Right renal cortex interstitium (tissue), 3 donors: ENCODE measurements around the gene CCDC184. TPM values are rescaled to one million over a fixed set of nuclear protein-coding genes. Genes with fewer than 3 reads are reported as not detected.

Experiments used
- DNase-seq, 3 donors: peaks; one replicate each; pipeline ENCODE4 v3.0.0-alpha.2; 2013; ENCODE audit warnings: low read depth in 3 of 3, low spot score in 2 of 3
- polyA plus RNA-seq, 3 donors: library from polyadenylated mRNA; unstranded; fragments of 120-200 nt; gene quantifications; one replicate each; pipeline ENCODE4 v1.2.1, GENCODE V29; 2013; ENCODE audit not compliant: insufficient read length in 3 of 3

Gene CCDC184
- polyA plus RNA-seq, 3 donors: 0.24 to 0.57 (median 0.31) TPM

DNA sequence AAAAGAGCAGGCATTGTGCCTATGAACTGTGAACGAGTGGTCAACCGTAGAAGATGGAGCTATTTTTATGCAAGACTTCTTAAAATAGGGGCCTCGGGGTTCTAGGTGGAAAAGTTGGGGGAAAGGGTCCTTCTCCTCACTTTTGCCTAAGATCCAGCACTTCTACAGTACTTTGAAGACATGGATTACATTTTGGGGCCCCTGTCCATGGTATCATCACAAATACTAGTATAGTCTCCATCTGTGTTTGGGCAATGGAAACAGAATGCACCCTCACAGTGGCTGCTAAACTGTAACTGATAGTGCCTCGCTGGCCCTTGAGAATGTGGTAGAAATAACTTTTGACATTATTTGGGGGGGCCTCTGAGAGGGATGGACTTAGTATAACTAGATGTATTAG lies 5.5 kb upstream of the CCDC184 start:
- no peak for DNase-seq

- no peak for DNase-seq
These were observed 4.0 kb upstream of the CCDC184 start for GRCh38 chr12:48179466-48179865.

DNA sequence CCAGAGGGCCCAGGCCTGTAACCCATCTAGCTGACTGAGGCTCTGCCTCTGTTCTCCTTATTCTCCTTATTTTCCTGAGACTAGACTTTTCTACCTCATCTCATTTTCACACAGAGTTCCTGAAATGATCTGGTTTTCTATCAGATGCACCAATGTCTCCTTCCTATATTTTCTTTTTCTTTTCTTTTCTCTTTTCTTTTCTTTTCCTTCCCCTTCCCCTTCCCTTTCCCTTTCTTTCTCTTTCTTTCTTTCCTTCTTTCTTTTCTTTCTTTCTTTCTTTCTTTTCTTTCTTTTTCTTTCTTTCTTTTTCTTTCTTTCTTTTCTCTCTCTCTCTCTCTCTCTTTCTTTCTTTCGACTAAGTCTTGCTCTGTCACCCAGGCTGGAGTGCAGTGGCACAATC lies 3.0 kb upstream of the CCDC184 start:
- DNase-seq: no peak

- no peak for DNase-seq
These were observed 2.5 kb upstream of the CCDC184 start for GRCh38 chr12:48180857-48181495.

- no peak for DNase-seq
These were observed 813 bp upstream of the CCDC184 start for GRCh38 chr12:48182631-48183030.

DNA sequence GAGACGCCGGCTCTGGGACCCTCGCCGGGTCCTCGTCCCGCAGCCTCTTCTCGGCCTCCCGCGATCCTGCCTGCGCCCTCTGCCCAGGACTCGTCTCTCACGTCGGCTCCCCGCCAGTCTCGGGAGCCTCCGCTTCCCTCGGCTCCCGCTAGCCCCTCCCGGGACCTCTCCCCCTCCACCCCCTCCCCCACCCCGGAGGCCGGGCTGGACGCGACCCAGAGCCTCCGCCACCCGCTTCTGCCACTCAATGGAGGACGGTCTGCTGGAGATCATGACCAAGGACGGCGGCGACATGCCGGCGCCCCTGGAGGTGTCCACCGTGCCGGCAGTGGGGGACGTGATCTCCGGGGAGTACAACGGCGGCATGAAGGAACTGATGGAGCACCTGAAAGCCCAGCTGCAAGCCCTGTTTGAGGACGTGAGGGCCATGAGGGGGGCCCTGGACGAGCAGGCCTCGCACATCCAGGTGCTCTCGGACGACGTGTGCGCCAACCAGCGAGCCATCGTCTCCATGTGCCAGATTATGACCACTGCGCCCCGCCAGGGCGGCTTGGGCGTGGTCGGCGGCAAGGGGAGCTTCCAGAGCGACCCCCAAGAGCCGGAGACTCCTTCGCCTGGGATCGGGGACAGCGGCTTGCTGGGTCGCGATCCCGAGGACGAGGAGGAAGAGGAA lies 568 bp downstream of the CCDC184 start:
- no peak for DNase-seq

DNA sequence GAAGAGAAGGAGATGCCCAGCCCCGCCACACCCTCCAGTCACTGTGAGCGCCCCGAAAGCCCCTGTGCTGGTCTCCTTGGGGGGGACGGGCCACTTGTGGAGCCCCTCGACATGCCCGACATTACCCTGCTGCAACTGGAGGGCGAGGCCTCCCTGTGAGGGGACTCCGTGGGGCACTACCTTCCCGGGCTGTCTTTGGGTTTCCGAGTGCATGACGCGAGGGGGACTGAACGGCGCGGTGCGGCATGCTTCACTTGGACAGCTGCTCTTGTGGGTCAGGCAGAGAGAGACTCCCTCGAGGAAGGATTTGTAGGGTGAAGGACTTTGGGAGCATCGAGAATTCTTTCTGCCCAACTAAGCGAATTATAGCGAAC lies 1.1 kb downstream of the CCDC184 start:
- DNase-seq: no peak

DNA sequence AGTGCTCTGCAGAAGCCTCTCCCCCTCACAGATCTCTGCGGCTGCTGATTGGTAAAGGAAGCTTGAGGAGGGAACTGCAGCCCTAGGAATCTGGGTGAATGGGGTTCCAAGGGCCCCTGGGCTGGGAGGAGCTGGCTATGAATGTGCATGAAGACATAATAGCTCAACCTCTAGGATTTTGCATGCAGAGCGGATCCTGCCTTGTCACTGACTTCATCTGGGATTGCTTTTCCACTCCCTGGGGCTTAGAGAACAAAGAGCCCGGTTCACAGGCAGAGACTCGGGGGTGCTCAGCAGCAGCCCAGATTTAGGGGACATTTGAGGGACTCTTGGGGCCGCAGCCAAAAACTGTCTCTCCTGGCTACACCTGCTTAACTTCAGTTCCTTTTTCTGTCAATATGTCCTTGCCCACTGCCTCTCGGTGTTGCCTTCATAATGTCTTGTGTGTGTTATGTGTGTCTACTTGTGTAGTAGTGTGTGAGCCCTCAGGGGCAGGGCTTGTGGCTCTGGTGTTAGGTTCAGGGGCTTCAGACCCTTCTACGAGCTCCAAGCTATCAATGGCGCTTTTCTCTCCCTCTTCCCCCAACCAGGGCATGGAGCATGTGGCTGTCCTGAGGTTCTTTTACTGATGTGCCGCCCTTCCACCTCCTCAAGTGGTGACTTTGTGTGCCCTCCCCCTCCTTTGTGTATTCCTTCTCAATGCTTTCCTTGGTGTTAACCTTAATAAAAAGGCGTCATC lies 1.9 kb downstream of the CCDC184 start:
- no peak for DNase-seq

GRCh38 chr12:48187916-48188695 lies 4.7 kb downstream of the CCDC184 start:
- DNase-seq: no peak

DNA sequence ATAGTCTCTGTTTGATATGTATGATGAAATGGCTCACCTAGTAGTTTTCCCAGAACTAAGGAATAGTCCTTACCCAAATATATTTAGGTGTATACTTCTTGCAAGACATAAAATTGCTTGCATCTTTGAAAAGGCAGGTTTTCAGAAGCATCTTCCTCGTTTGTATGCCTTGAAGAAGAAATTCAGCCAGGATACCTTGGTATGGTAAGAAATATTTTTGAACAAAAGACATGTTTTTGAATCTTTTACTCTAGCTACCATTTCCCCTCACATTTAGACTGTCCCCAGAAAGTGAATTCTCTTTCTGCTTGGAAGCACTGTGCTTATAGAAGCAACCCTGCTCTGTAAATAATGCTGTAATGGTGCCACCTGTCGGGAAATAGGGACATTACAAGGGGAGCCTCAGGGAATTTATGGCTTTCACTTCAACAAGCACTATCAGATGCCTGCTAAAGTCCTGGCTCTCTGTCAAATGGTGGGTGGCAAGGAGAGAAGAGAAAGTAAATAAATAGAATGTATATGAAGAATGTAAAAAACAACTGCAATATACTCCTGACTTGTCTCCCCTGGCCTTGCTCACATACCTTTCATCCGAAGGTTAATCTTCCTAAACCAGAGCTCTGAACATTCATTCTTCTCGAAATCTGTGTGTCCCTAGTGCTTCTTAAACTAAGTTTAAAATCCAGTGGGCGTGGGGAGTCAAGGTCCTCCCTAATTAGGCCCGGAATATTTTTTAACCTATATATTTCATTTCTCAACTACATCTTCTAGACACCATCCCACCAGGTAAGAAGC lies 6.1 kb downstream of the CCDC184 start:
- DNase-seq: peak in 1 of 3 donors; percentile 78

DNA sequence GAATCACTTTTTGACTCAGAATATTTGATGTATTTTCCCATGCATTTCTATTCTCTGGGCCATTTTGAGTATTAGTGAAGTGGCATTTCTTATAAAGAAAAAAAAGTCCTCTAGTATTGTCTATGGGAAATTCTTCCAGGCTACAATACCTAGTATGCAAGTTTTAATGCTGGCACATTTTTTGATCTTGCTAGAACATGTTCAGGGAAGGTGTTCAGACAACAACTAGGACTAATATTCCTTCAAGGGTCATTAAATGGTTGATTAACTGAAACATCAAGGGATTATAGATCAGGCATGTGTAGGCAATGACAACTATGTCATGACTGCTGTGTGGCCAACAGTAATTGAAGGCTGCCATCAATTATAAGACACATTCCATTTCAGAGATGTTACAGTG lies 7.7 kb downstream of the CCDC184 start:
- no peak for DNase-seq

DNA sequence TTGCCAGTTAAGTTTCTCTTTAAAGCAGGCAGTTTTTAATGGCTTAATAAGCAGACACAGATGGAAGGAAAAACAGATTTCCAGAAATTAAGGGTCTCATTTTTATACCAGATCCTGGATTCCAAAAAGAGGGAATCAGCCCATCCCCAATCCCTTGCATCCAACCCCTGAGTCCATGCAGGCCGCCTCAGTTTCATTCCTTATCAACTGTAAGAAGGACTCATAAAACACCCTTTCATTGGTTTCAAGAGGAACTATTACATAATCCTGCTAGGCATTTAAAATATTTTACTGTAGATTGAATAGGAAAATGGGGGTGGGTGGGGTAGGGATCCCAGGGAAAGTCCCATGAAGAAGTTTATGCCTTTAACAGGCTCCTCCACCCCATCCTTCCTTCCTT lies 9.4 kb downstream of the CCDC184 start:
- DNase-seq: no peak

DNA sequence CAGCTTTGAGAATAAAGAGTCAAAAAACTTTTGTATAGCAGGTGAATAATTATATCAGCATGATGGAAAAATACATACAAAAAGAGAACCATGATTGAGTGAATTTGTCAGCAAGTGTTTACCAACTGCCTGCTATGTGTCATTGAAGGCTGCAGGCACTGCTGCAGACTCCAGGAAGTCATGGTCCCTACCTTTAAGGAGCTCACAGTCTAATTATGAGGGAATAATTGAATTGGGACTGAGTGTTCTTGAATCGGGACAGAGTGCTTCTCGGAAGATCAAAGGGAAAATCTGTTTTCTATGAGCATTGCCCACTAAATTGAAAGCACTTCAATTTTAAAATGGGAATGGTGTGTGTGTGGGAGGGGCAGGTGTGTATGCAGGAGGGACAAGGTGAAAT lies 10.2 kb downstream of the CCDC184 start:
- DNase-seq: no peak

DNA sequence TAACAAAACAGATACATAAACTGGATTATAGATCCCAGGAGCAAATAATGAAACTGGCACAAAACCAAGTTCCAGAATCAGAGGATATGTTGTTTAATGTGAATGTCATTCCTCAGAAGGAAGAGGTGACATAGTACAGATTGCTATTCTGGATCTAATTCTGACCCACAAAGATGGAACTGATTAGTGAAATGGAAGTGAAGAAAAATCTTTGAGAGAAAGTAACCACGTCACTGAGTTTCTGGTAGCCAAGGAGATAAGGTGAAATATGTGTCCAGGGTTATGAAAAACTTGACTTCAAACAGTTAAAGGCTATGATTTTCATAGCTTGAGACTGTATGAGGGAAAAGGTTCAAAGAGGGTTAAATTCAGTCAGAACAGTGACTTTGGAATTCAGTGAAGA lies 11.4 kb downstream of the CCDC184 start:
- no peak for DNase-seq

DNA sequence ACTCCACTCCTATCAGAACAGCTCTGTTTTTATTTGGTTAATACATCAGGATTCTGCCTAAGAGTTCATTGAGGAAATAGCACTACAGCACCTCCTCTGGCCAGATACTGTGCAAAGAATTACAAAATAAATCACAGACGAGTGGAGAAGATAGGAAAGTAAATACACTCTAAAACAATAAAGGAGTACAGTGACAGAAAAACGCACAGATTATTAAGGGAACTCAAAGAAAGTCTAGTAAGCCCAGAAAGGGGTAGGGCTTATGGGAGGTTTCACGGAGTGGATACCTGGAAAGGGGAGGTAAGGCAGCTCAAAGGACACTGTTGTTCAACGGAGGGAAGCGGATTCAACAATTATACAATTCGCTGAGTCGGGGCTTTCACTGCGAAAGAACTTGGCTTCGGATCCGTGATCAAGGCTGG lies 14.1 kb downstream of the CCDC184 start:
- peak in 1 of 3 donors; percentile 50 for DNase-seq

DNA sequence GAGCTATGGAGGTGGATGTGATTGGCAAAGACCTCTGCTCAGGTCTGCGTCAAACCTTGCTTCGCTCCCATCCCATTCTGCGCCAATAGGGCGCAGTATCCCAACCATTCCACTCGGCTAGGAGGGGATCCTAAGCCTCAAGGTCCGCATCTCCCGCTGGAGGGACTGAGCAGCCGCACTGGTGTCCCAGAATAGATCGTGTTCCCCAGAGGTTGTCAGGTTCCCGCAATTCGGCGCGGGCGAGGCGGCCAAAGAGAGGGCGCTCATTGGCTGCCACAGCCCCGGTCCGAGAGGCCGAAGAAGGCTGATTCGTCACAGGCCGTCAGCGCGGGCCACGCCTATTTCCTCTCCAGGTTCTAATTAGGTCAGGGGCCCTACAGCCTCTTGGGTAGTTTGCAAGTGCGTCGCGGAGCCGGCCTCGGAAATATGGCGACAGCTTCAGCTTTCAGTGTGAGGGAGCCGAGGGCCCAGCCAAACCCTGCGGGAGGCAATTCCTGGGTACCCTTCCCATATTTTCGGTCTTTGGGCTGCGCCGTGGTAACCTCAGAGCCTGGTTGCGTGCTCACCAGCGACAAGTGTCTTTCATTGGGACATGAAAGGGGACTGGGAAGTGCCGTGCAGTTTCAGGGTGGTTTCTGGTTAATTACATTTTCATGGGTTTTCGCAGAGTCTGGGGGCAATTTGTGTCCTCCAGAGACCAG lies 14.7 kb downstream of the CCDC184 start:
- peak; percentile 86 to 91 (median 90) for DNase-seq

DNA sequence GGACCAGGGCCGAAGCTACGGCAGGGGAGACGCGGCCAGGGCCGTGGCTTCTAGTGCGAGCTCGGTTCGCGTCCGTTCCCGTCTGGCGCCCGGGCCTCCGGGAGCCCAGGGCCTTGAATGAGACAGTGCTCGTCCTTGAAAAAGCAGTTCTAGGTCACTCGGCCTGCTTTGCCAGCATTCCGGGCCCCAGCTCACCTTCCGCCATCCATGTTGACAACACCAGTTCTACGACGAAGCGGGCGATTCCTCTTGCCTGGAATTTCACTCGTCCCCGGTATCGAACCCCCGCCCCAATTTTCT lies 15.2 kb downstream of the CCDC184 start:
- DNase-seq: no peak

DNA sequence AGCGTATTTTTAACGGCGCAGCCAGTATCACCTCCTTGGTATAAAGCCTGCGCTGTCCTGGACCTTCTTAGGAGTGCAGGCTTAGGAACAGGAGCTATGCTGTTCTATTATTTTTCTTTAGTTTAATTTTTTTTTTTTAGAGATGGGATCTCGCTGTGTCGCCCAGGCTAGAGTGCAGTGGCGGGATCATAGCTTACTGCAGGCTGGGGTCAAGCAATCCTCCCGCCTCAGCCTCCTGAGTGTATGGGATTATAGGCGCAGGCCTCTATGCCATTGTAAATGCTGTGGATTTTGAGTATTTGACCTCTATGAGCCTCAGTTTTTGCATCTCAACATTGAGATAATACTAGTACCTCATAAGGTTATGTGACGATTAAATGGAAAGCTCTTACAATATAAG lies 15.5 kb downstream of the CCDC184 start:
- DNase-seq: no peak

- no peak for DNase-seq
These were observed 16.4 kb downstream of the CCDC184 start for GRCh38 chr12:48199774-48200221.

GRCh38 chr12:48201091-48201490 lies 17.6 kb downstream of the CCDC184 start:
- DNase-seq: no peak
